Measurements from ENCODE around the gene NUMA1. TPM values are rescaled to one million over a fixed set of nuclear protein-coding genes. Genes with fewer than 3 reads are reported as not detected.

Gene NUMA1
- polyA plus RNA-seq, 1 donor from 2014 or later, result 116 TPM

GRCh38 chr11:72124046-72124445, 43.7 kb upstream of the NUMA1 start:
- TF ChIP-seq SMC3 (conservative IDR thresholded peaks at IDR 0.05; ENCODE audit: poor library complexity) (no peak), RAD21 (conservative IDR thresholded peaks at IDR 0.05) (no peak), EZH2 (IDR thresholded peaks at IDR 0.05; ENCODE audit: borderline replicate concordance, insufficient read depth, low read length, poor library complexity, severe bottlenecking) (no peak), REST (IDR thresholded peaks at IDR 0.05; ENCODE audit: borderline replicate concordance) (no peak), EP300 (conservative IDR thresholded peaks at IDR 0.05; ENCODE audit: poor library complexity, severe bottlenecking) (no peak), CTCF (IDR thresholded peaks at IDR 0.05; ENCODE audit: poor library complexity, severe bottlenecking) (no peak), MXI1 (conservative IDR thresholded peaks at IDR 0.05; ENCODE audit: poor library complexity, severe bottlenecking) (no peak), TAF1 (IDR thresholded peaks at IDR 0.05; ENCODE audit: low read depth) (no peak), POLR2AphosphoS5 (IDR thresholded peaks at IDR 0.05) (no peak)
- H3K9me3 ChIP-seq (ENCODE audit: low read length), result peaks cover 7% of the 10 kb centered on the region
- no peaks in the 10 kb centered on the region for H4K20me1 ChIP-seq (ENCODE audit: insufficient read depth)
- no peak overlapping the region for H2AFZ ChIP-seq (ENCODE audit: low read depth, low read length)
- no peak overlapping the region for H3K9ac ChIP-seq (ENCODE audit: low read length)
- no peak overlapping the region for H3K27ac ChIP-seq (ENCODE audit: low read length)
- no peaks in the 10 kb centered on the region for H3K79me2 ChIP-seq (replicated peaks; ENCODE audit: insufficient read depth, low read length)
- H3K27me3 ChIP-seq (ENCODE audit: insufficient read depth, low read depth, low read length), result no peaks in the 10 kb centered on the region
- H3K36me3 ChIP-seq (ENCODE audit: insufficient read depth, low read length), result no peaks in the 10 kb centered on the region
- H3K4me3 ChIP-seq (ENCODE audit: low read length), result no peak overlapping the region
- H3F3A ChIP-seq (ENCODE audit: insufficient read depth, low read length, poor library complexity, severe bottlenecking), result no peaks in the 10 kb centered on the region
- no peaks in the 10 kb centered on the region for H3K9me2 ChIP-seq (ENCODE audit: insufficient read depth, low read length)
- no peak overlapping the region for H3K4me2 ChIP-seq (ENCODE audit: low read length)

- H3K27ac ChIP-seq (ENCODE audit: low read length), result no peak overlapping the region
- H4K20me1 ChIP-seq (ENCODE audit: insufficient read depth), result no peaks in the 10 kb centered on the region
- H3K9me3 ChIP-seq (ENCODE audit: low read length), result no peaks in the 10 kb centered on the region
- H3K9me2 ChIP-seq (ENCODE audit: insufficient read depth, low read length), result no peaks in the 10 kb centered on the region
- H3K79me2 ChIP-seq (replicated peaks; ENCODE audit: insufficient read depth, low read length), result no peaks in the 10 kb centered on the region
- H3K4me2 ChIP-seq (ENCODE audit: low read length), result no peak overlapping the region
- no peak overlapping the region for H2AFZ ChIP-seq (ENCODE audit: low read depth, low read length)
- H3F3A ChIP-seq (ENCODE audit: insufficient read depth, low read length, poor library complexity, severe bottlenecking), result no peaks in the 10 kb centered on the region
- H3K36me3 ChIP-seq (ENCODE audit: insufficient read depth, low read length), result no peaks in the 10 kb centered on the region
- H3K4me3 ChIP-seq (ENCODE audit: low read length), result no peak overlapping the region
- H3K9ac ChIP-seq (ENCODE audit: low read length), result no peak overlapping the region
- H3K27me3 ChIP-seq (ENCODE audit: insufficient read depth, low read depth, low read length), result no peaks in the 10 kb centered on the region
- TF ChIP-seq EP300 (conservative IDR thresholded peaks at IDR 0.05; ENCODE audit: poor library complexity, severe bottlenecking) (no peak), CTCF (IDR thresholded peaks at IDR 0.05; ENCODE audit: poor library complexity, severe bottlenecking) (no peak), MXI1 (conservative IDR thresholded peaks at IDR 0.05; ENCODE audit: poor library complexity, severe bottlenecking) (no peak), EZH2 (IDR thresholded peaks at IDR 0.05; ENCODE audit: borderline replicate concordance, insufficient read depth, low read length, poor library complexity, severe bottlenecking) (no peak), REST (IDR thresholded peaks at IDR 0.05; ENCODE audit: borderline replicate concordance) (no peak), RAD21 (conservative IDR thresholded peaks at IDR 0.05) (no peak), POLR2AphosphoS5 (IDR thresholded peaks at IDR 0.05) (no peak), SMC3 (conservative IDR thresholded peaks at IDR 0.05; ENCODE audit: poor library complexity) (no peak), TAF1 (IDR thresholded peaks at IDR 0.05; ENCODE audit: low read depth) (no peak)
Measured at GRCh38 chr11:72123117-72123653, 42.8 kb upstream of the NUMA1 start.
